Measurements from ENCODE around the gene HUS1.
"Not testable (repeated sequence)": the region's sequence is repeated elsewhere in the genome, so short reads cannot be mapped to it uniquely, and the experiment has no call there.

DNA sequence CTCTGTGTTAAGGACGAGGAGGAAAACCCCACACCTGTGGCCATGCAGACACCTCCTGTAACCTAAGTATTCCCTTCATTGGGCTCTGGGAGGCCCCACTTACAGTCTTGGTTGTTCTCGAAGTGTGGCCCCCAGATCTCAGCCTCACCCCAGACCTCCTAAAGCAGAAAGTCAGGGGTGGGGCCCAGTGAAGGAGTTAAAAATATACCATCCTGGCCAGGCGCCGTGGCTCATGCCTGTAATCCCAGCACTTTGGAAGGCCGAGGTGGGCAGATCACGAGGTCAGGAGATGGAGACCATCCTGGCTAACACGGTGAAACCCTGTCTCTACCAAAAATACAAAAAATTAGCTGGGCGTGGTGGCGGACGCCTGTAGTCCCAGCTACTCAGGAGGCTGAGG lies 36.8 kb downstream of the HUS1 start:
- TF ChIP-seq, protein P1, sequence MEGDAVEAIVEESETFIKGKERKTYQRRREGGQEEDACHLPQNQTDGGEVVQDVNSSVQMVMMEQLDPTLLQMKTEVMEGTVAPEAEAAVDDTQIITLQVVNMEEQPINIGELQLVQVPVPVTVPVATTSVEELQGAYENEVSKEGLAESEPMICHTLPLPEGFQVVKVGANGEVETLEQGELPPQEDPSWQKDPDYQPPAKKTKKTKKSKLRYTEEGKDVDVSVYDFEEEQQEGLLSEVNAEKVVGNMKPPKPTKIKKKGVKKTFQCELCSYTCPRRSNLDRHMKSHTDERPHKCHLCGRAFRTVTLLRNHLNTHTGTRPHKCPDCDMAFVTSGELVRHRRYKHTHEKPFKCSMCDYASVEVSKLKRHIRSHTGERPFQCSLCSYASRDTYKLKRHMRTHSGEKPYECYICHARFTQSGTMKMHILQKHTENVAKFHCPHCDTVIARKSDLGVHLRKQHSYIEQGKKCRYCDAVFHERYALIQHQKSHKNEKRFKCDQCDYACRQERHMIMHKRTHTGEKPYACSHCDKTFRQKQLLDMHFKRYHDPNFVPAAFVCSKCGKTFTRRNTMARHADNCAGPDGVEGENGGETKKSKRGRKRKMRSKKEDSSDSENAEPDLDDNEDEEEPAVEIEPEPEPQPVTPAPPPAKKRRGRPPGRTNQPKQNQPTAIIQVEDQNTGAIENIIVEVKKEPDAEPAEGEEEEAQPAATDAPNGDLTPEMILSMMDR (conservative IDR thresholded peaks at IDR 0.05): not testable (repeated sequence)
- not testable (repeated sequence) for TF ChIP-seq ZFX (IDR thresholded peaks at IDR 0.05)
